GM04503 (cell line): ENCODE data around the gene MRPL44.
"Not testable (repeated sequence)": the region's sequence is repeated elsewhere in the genome, so short reads cannot be mapped to it uniquely, and the experiment has no call there.

Experiments used
- DNase-seq: peaks from one replicate; pipeline ENCODE4 v3.0.0-alpha.2; 2012; ENCODE audit warnings: low read depth

Gene MRPL44

GRCh38 chr2:223971731-223972130 lies 14.5 kb downstream of the MRPL44 start:
- no peak for DNase-seq

- DNase-seq: no peak
Measured at GRCh38 chr2:223972656-223973102, 15.4 kb downstream of the MRPL44 start.

GRCh38 chr2:223973606-223974005 lies 16.3 kb downstream of the MRPL44 start:
- no peak for DNase-seq

GRCh38 chr2:223976635-223977226 lies 19.5 kb downstream of the MRPL44 start:
- no peak for DNase-seq

GRCh38 chr2:223978451-223978850 lies 21.2 kb downstream of the MRPL44 start:
- no peak for DNase-seq

GRCh38 chr2:223979730-223980396 lies 22.6 kb downstream of the MRPL44 start:
- no peak for DNase-seq

- no peak for DNase-seq
Measured at GRCh38 chr2:223980397-223980735, 23.1 kb downstream of the MRPL44 start.

GRCh38 chr2:223980803-223981202 lies 23.5 kb downstream of the MRPL44 start:
- no peak for DNase-seq

- no peak for DNase-seq
Measured at GRCh38 chr2:223981241-223981640, 24.0 kb downstream of the MRPL44 start.

- DNase-seq: no peak
Measured at GRCh38 chr2:223989206-223989855, 32.1 kb downstream of the MRPL44 start.

- DNase-seq: no peak
Measured at GRCh38 chr2:223989856-223990232, 32.6 kb downstream of the MRPL44 start.

- DNase-seq: no peak
Measured at GRCh38 chr2:223991611-223992010, 34.3 kb downstream of the MRPL44 start.

- DNase-seq: peak; percentile 50
Measured at GRCh38 chr2:223993634-223994232, 36.5 kb downstream of the MRPL44 start.

- no peak for DNase-seq
Measured at GRCh38 chr2:223994562-223995162, 37.4 kb downstream of the MRPL44 start.

- DNase-seq: no peak
Measured at GRCh38 chr2:223995569-223995968, 38.3 kb downstream of the MRPL44 start.

- no peak for DNase-seq
Measured at GRCh38 chr2:223996391-223996790, 39.1 kb downstream of the MRPL44 start.

GRCh38 chr2:223997938-223998337 lies 40.7 kb downstream of the MRPL44 start:
- DNase-seq: no peak

GRCh38 chr2:223998948-223999347 lies 41.7 kb downstream of the MRPL44 start:
- DNase-seq: no peak

GRCh38 chr2:223999862-224000261 lies 42.6 kb downstream of the MRPL44 start:
- no peak for DNase-seq

- not testable (repeated sequence) for DNase-seq
Measured at GRCh38 chr2:224000662-224001061, 43.4 kb downstream of the MRPL44 start.

- DNase-seq: no peak
Measured at GRCh38 chr2:224004105-224004695, 46.9 kb downstream of the MRPL44 start.

- no peak for DNase-seq
Measured at GRCh38 chr2:224008702-224009261, 51.5 kb downstream of the MRPL44 start.
